ENCODE data around the gene ATP5F1A.

GRCh38 chr18:46069524-46069923, 28.6 kb downstream of the ATP5F1A start:
- no peak for TF ChIP-seq EZH2 (IDR thresholded peaks at IDR 0.05; ENCODE audit: insufficient read depth, poor library complexity, severe bottlenecking)
- no peak for TF ChIP-seq EZH2phosphoT487 (IDR thresholded peaks at IDR 0.05; ENCODE audit: insufficient read depth, low read depth)
